GM21528 (cell line): ENCODE results near the gene CPLX3.
A peak's percentile ranks its signal among the peaks of the same experiment; 100 is the strongest.

Experiments used
- ATAC-seq: cut with Tn5 transposase; IDR thresholded peaks from one replicate; pipeline ENCODE4 v1.9.1; 2021; ENCODE audit warnings: mild to moderate bottlenecking, moderate library complexity; ENCODE audit not compliant: unreplicated experiment, low FRiP score

The CPLX3 gene

DNA sequence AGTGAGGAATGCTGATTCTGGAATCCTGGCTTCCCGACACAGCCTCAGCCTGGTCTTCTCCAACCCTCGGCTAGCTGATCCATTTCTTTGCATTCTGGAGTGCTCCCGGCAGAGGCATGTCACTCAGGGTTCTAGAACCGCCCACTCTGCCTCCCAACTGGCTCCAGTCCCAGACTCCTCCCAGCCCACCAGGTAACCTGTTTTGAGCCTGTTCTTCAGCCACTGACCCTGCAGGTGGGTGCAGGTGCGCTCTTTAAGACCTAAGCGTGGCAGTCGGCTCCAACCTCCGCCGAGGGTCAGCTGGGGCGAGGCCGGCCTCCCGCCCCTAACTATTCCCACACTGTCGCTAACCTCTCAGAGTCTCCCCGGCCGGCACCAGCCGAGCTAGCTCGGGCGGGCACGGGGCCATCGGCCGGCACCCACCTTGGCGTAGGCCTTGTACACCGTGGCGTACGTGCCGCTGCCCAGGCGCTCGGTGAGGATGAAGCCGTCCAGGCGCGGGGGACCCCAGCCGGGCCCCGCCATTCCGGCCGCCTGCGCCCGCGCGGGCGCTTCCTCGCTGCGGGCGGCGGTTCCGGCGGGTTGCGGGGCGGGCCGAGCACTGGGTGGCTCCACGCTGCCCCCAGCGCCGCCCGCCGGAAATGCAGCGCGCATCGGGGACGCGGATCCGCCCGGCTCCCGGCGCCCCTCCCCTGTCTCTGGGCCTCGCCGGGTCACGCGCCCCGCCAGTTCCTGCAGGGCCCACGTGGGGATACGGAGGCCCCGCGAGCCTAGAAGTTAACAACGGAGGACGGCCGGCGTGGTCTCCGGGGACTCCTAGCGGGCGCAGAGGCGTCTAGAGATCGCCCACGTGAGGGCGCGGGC is 16.4 kb downstream of the CPLX3 start, which contains the start of gene ULK3:
ULK3 (minus strand) TSS at position 576 of the 864 bp plus-strand sequence; CDS start at position 525, 51 bp downstream.
- peak; percentile 67 for ATAC-seq

DNA sequence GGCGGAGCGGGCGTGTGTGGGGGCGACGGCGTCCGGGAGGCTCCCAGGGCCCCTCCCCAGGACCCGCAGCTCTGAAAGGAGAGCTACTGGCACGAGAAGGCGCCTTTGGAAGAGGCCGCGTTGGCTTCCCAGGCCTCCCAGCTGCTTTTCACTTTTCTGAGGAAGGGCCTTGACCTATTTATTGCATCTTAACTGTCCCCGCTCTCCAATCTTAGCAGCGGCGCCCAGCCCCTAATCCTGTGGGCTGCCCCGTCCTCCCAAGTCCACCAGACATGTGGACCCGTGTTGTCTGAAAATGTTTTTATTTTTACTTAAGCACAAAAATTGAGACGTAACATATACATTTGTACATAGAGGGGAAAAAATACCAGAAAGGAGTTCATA is 17.0 kb downstream of the CPLX3 start:
- no peak for ATAC-seq

DNA sequence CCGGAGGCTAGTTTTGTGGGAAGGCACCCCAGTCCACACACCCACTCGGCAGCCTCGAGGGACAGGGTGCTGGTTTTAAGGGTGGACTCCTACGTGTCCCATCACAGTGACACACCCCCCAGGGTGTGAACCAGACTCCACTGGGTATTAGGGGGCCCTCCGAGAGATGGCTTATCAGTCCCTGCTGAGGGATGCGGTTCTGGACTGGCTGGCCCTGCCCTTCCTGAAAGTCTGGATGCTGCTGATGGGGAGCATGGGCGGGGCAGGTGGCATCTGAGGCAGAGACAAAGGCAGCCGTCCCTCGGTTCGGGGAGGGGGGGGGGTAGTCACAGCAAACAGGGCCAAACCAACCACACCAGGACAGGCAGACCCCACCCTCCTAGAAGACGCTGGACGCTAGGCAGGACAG is 17.5 kb downstream of the CPLX3 start:
- no peak for ATAC-seq

DNA sequence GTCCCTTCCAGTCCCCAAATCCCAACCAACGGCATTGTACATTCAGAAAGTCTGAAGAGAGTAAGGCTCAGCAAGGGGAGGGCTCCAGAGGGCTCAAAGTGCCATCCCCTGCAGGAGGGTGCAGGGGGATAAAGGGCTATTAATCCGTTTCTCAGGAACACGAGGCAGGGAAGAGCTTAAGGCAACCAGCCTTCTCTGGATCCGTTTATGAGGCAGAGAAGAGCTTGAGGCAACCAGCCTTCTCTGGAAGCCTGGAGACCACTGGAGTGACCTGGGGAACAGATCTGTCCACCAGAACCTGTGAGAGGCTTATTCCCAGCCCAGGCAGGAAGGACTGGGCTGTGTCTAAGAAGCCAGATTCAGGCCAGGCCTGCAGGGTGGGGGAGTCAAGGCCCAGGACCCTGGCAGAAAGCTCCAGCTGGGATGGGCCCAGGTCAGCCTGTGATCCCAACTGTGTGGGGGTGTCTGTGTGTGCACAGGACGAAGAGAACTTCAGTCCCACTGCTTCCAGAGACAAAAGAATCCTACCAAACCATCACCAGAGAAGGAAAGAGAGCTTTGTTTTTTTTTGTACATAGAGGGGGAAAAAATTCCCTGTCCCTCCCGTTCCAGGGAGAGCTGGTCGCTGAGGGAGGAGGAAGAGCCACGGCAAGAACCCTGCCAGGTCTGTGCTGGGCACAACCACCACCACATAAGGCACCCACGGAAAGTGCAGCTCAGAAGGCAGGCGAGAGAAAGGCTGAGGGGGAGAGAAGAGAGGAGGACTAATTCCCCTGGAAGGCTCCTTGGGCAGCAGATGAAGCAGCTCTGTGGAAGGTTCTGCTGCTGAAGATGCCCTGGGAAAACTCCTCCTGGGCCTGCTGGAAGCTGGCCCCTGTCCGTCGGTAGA is 18.1 kb downstream of the CPLX3 start:
- no peak for ATAC-seq

DNA sequence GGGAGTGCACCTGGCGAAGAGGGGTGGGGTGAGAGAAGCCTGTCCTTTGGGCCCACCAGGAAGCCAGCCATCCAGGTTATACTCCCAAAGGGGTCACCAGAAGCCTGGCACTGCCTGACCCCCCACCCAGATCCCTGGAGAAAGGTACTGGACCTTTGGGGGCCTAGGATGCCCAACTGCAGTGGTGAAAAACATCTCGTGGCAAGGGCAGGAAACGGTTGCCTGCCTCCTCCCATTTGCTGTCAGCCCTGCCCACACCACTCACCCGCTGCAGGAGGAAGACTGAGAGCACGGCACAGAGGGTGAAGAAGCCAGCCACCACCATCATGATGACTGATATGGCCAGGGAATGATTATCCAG is 18.8 kb downstream of the CPLX3 start:
- no peak for ATAC-seq

DNA sequence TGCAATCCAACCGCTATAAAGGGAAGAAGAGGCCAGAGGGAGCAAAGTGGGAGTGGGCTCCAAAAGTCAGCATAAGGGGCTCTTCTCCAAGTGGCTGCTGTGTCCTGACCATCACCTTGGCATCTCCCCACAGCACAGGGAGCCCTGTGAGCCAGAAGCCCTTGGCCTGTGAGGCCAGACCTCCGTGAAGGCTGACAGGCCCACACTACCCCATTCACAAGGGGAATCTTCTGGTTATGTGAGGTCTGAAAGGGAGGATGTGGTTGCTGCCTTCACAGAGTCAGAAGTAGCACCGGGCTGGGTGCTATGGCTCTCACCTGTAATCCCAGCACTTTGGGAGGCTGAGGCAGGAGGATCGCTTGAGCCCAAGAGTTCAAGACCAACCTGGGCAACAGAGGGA is 19.2 kb downstream of the CPLX3 start:
- no peak for ATAC-seq

DNA sequence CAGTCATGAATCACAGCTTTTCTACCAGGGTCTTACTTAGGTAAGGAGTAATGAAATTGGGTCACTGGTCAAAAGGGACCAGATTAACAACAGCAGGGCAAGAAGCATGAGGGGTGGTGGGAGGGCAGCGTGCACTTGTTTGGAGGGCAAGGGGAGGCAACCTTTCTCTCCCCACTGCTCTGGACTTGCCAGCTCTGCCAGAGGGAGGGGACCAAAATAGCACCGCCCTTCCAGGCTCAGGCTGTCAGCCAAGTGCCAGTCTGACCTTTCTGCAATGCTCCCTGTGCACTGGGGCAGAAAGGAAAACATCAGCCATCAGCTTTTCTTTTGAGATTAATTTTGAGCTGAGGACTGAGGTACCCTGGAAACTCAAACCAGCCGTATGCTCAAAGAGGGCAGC is 21.0 kb downstream of the CPLX3 start:
- no peak for ATAC-seq

DNA sequence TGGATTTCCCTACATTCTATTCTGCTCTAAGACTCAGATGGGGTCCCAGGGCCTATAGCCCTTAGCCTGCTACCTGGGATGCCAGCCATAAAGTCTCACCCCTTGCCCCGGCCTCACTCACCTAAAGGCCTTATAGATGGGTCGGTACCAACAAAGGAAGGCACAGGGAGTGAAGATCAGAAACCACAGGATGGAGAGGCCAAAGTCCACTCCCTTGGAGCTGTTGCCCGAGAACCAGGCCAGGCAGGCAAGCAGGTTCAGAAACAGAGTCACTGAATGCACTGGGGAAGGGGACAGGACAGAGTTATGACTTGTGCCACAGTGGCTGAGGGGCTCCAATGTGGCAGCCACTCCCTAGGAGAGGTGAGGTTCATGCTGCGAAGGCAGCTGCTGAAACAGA is 24.0 kb downstream of the CPLX3 start:
- no peak for ATAC-seq

DNA sequence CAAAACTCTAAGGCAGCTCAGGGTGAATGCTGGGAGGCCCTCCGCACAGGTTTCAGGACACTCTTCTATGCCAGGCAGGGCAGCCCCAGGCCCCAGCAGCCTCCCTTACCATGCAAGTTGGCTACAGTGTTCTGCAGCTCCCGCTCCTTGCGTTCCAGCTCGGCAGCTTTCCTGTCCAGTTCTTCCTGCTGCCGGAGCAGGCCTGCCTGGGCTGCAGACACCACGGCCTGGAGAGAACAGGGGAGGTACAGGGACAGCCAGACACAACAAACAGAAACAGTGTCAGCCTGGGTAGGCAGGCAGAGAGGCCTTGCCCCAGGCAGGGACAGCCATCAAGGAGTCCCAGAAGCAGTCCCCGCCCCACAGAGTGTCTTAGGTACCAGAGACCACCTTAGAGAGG is 25.5 kb downstream of the CPLX3 start:
- ATAC-seq: no peak

DNA sequence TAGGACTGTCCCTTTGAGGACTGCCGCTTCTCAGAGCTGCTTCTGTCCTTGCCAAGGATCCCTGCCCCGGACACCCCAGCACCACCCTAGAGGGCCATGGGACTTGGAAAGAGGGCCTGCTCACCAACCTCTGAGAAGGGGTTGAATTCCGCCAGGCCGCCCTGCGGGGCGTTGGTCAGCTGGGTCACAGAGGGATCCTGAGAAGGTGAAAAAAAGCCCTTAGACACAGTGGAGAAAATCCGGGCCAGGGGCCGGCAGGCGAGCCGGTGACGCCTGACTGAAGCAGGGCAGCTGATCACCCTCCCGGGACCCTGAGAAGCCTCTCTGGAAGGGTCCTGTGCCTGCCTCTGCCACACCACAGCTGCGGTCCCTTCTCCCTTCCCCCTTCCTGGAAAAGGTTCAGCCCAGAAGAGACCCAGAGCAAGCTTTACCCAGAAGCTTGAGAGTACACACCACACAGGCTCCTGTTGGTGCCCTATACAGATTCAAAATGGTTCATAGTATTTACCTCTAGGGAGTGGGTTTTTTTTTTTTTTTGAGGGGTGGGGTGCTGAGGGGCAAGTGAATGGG is 28.1 kb downstream of the CPLX3 start:
- ATAC-seq: no peak

DNA sequence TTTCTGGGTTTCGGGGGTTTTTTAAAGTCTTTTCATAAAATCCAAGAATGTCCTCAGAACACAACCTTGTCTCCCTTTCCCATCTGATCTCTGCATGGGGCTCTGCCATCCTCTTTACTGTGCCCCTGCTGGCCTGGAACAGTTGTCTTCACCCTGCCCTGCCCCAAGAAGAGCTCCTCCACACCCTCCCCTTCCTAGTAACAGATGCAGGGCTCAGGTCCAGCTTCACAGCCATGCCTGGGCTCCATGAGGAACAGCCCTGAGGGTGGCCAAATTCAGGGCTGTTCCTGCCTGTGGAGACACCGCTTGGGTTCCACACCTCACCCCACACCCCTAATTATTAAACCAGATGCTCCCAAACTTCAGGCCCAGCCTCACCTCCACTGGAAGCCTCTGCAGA is 29.4 kb downstream of the CPLX3 start:
- no peak for ATAC-seq

DNA sequence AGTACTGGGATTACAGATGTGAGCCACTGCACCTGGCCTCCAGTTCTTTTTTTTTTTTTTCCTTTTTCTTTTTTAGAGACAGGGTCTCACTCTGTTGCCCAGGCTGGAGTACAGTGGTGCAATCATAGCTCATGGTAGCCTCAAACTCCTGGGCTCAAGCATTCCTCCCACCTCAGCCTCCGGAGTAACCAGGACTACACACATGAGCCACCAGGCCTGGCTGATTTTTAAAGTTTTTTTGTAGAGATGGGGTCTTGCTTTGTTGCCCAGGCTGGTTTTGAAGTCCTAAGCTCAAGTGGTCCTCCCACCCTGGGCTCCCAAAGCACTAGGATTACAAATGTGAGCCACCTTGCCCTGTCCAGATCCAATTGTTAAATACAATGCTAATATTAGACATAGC is 30.1 kb downstream of the CPLX3 start:
- no peak for ATAC-seq

DNA sequence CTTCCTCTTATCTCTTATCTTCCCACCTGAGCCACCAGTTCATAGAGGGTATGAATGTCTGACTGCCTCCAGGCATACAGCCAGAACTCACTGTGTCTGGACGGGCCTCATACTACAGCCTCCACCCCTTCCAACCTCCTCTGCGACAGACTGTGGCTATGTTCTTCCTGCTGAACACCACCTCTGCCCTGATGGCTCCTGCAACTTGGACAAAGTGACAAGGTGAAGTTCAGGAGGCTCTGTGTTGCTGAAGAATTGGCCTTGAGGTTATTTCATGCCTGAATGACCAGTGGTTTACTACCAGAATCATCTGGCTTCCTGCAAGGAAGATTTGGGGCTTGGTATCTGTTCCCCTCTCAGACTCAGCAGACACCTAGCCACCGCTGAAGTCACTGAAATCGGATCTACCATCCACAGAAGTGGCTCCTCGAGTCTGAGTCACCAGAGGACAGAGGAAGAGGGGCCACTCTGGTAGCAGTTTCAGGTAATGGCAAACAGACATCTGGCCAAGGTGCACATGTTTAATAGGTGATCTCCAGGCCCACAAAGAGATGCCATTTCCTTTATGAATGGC is 30.7 kb downstream of the CPLX3 start:
- ATAC-seq: no peak

DNA sequence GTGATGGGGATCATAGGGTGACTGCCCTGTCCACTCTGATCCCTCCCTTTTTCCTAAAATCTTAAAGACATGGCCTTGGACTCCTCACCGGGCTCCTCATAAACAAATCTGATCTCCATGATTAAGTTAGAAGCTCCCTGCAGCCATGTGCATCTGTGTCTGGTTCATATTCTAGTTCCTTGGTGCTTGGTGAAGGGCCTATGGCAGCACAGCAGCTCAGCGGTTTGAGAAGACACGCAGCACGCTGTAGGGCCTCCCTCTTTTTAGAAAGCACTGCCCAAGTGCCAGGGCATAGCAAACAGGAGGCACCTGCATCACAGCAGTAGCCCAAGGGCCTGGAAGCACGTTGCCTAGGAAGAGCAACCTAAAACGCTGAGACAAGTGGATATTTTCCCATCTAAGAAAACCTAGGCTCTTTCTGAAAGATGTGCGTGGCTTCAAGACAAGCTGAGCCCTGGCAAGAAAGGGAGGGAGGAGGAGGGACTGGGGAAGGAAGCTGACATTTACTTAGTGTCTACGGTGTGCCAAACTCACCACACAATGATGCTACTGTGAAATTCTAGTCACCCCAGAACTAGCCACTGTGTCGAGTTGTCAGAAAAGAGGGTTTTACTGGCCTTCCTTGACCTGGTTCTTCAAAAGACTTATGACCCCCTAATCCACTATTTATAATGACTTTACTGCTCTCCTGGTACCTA is 31.4 kb downstream of the CPLX3 start:
- no peak for ATAC-seq

DNA sequence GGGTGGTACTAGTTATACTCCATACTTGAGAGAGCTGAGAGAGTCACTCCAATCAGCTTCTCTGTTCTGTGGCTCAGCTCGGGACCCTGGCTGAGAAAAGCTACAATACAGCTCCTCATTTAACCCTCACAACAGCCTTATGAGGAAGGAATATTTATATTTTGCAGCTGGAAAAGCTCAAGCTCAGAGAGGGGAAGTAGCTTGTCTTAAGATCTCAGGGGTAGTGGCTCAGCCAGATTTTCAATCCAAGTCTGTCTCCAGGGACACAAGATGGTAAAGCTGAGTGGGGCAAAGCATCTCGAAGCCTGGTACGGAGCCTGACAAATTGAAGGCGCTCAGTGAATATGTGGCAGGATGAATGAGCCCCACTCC is 31.9 kb downstream of the CPLX3 start:
- no peak for ATAC-seq

DNA sequence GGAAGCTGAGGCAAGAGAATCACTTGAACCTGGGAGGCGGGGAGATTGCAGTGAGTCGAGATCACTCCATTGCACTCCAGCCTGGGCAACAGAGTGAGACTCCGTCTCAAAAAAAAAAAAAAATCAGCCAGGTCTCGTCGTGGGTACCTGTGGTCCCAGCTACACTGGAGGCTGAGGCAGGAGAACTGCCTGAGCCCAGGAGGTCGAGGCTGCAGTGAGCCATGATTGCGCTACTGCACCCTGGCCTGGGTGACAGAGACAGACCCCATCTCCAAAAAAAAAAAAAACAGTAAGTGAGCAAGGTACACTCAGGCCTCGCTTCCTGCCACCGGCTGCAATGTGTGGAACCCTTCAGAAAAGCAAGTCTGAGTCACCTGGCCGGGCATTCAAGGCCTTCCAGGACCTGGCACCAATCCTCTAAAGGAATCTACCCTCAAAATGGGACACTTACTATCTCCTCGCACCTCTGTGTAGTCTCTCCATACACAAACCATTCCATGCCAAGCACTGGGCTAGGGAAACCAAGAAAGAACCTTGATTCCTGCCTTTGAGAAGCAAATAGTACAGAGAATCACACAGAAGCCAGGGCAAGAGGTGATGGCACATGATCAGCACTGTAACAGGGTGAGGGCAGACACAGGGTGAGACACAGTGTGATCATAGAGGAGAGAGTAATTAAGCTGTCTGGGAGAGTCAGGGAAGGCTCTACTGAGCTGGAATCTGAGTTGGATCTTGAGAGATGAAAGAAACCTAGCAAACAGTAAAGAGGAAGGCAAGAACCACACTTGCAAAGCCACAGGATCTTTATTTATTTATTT is 37.0 kb downstream of the CPLX3 start:
- no peak for ATAC-seq

DNA sequence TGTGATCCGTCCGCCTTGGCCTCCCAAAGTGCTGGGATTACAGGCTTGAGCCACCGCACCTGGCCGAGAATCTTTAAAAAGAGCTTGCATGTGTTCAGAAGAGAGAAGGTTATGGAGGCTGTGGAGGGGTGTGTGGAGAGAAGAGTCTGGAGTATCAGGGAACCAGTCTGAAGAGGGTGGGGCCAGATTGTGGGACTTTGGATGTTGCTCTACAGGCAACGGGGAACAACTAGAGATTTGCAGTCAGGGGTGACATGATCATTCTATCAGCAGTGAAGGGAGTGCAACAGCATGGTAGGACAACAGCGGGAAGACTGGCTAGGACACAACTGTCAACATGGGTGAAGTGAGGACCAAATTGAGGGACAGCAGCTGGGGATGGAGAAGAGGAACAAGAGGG is 37.9 kb downstream of the CPLX3 start:
- ATAC-seq: no peak

DNA sequence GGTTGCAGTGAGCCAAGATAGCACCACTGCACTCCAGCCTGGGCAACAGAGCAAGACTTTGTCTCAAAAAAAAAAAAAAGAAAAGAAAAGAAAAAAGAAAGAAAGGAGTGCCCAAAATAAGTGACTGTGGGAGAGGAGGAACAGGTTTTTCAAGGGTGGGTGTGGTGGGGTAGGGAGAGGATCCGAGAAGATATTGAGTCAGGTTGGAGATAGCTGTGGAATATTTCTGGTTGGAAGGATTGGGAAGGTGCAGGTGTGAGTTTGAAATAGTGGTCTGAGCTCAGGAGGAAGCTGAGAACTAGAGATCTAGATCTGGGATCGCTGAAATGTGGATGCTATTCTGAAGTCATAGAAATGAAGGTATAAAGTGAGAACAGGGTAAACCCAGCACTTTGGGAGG is 38.9 kb downstream of the CPLX3 start:
- ATAC-seq: no peak

DNA sequence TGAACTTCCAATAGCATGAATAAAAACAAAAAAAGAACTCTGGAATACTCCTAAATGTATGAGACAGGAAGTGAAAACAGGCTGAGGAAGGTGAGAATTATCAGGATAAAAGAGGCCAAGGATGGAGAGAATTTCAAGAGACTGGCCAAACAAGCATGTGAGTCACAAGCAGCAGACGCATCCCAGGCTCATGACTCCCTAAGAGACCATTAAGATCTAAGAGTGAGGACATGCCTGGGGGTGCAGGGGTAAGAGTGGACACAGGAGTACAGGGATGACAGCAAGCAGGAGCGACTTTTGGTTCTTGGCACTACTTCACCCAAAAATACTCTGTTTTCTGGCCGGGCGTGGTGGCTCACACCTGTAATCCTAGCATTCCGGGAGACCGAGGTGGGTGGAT is 39.7 kb downstream of the CPLX3 start:
- no peak for ATAC-seq
